Measurements from ENCODE around the gene GAMT.

- TF ChIP-seq POLR2A (IDR thresholded peaks at IDR 0.05): no peak
- TF ChIP-seq CTCF (IDR thresholded peaks at IDR 0.05): no peak
- no peak for TF ChIP-seq POLR2AphosphoS5 (IDR thresholded peaks at IDR 0.05)
Measured at GRCh38 chr19:1395194-1396018, 5.9 kb downstream of the GAMT start.
